PC-9 (cell line): ENCODE data around the gene CCDC92. TPM values are rescaled to one million over a fixed set of nuclear protein-coding genes. Genes with fewer than 3 reads are reported as not detected.

Experiments used
- BruUV-seq: library from RNA; stranded (reverse); fragments of 400-500 nt; replicated peaks from 2 replicates; lab custom pipeline; 2021; lab: Mats Ljungman, UMichigan
- CTCF ChIA-PET: fragments of 300-600 bp; sonication (Branson Sonifier 250); formaldehyde crosslinking; loops from one replicate; lab custom pipeline; 2022; ENCODE audit warnings: antibody characterized with exemption; lab: Charles Lee
- POLR2A ChIA-PET: fragments of 300-600 bp; sonication (Branson Sonifier 250); formaldehyde crosslinking; loops from one replicate; lab custom pipeline; 2022; ENCODE audit warnings: antibody characterized with exemption; ENCODE audit not compliant: unreplicated experiment; lab: Charles Lee
- DNase-seq, 2 experiments: peaks; one replicate each; pipeline versions ENCODE4 v3.0.0 to v3.0.0-alpha.2; 2015 to 2022; ENCODE audit warnings: mixed read lengths in 1 of 2
- H2AFZ ChIP-seq: fragments of 200-600 bp; sonication (generic); 2 replicates; pipeline ENCODE4 v1.8.1; 2017; ENCODE audit warnings: antibody characterized with exemption
- H3F3A ChIP-seq: fragments of 200-600 bp; sonication (generic); 2 replicates; pipeline ENCODE4 v1.8.1; 2017; ENCODE audit warnings: antibody characterized with exemption, mild to moderate bottlenecking, low read depth; ENCODE audit not compliant: insufficient read depth
- H3K27ac ChIP-seq: fragments of 200-600 bp; sonication (generic); 2 replicates; pipeline ENCODE4 v1.6.1; 2016; ENCODE audit warnings: mixed run types
- H3K27me3 ChIP-seq: fragments of 200-600 bp; sonication (generic); 2 replicates; pipeline ENCODE4 v1.6.1; 2016; ENCODE audit warnings: low read depth, mixed run types; ENCODE audit not compliant: insufficient read depth
- H3K36me3 ChIP-seq: fragments of 200-600 bp; sonication (generic); 2 replicates; pipeline ENCODE4 v1.6.1; 2016; ENCODE audit warnings: low read depth, mixed run types
- H3K4me1 ChIP-seq: fragments of 200-600 bp; sonication (generic); replicated peaks from 2 replicates; pipeline ENCODE4 v1.6.1; 2016; ENCODE audit warnings: mixed run types; ENCODE audit not compliant: insufficient read depth
- H3K4me2 ChIP-seq: fragments of 200-600 bp; sonication (generic); 2 replicates; pipeline ENCODE4 v1.6.1; 2017; ENCODE audit warnings: mixed run types
- H3K4me3 ChIP-seq: fragments of 200-600 bp; sonication (generic); 2 replicates; pipeline ENCODE4 v1.6.1; 2016; ENCODE audit warnings: mixed run types
- H3K79me2 ChIP-seq: fragments of 200-600 bp; sonication (generic); 2 replicates; pipeline ENCODE4 v1.6.1; 2017; ENCODE audit warnings: low read depth, mixed run types
- H3K9me2 ChIP-seq: fragments of 200-600 bp; sonication (generic); 2 replicates; pipeline ENCODE4 v1.8.1; 2017; ENCODE audit warnings: mild to moderate bottlenecking; ENCODE audit not compliant: insufficient read depth
- H3K9me3 ChIP-seq: fragments of 200-600 bp; sonication (generic); 2 replicates; pipeline ENCODE4 v1.8.1; 2016; ENCODE audit warnings: low read depth; ENCODE audit not compliant: insufficient read depth
- H4K20me1 ChIP-seq: fragments of 200-600 bp; sonication (generic); 2 replicates; pipeline ENCODE4 v1.8.1; 2017; ENCODE audit not compliant: insufficient read depth
- CTCF ChIP-seq: fragments of 200-600 bp; sonication (generic); conservative IDR thresholded peaks from 2 replicates; pipeline ENCODE4 v1.6.1; 2017; ENCODE audit warnings: mixed run types, antibody characterized with exemption, mild to moderate bottlenecking, moderate library complexity
- EZH2 ChIP-seq: fragments of 200-600 bp; sonication (generic); IDR thresholded peaks from 2 replicates; pipeline ENCODE4 v1.8.0; 2017; ENCODE audit warnings: antibody characterized with exemption, low read depth
- intact Hi-C: fragments of 100-400 bp; cut with micrococcal nuclease; formaldehyde crosslinking; loops from one replicate; pipeline ENCODE4 v1.10.0; 2022; ENCODE audit not compliant: unreplicated experiment
- total RNA-seq: library from RNA; stranded (reverse); gene quantifications from 2 replicates; pipeline ENCODE4 v1.2.3, GENCODE V29; 2021

Gene CCDC92
- total RNA-seq, 1 experiment from 2014 or later = 28.0 TPM

- no peak for DNase-seq
- H3K79me2 ChIP-seq = no peaks in the 10 kb centered on the region
- no peak overlapping the region for H3K4me2 ChIP-seq
- CTCF ChIA-PET = no interaction called here
- H3K4me3 ChIP-seq = no peak overlapping the region
- POLR2A ChIA-PET = no interaction called here
- TF ChIP-seq EZH2 (no peak), CTCF (no peak)
- no peaks in the 10 kb centered on the region for H3K9me2 ChIP-seq
- H3K27ac ChIP-seq = no peak overlapping the region
- no peaks in the 10 kb centered on the region for H3K9me3 ChIP-seq
- H3K27me3 ChIP-seq = no peaks in the 10 kb centered on the region
- H3K4me1 ChIP-seq = no peaks in the 10 kb centered on the region
- BruUV-seq = no TSS peak
- H2AFZ ChIP-seq = no peak overlapping the region
- intact Hi-C loops = no loop called here
- no peaks in the 10 kb centered on the region for H3F3A ChIP-seq
- peaks cover 14% of the 10 kb centered on the region for H3K36me3 ChIP-seq
- 0 out of 2 replicates have a peak, but pooled peaks cover 2% of the 10 kb centered on the region for H4K20me1 ChIP-seq
These were observed 40.4 kb upstream of the CCDC92 start for GRCh38 chr12:124013073-124013472.

GRCh38 chr12:124011435-124012115, 38.9 kb upstream of the CCDC92 start:
- Histone ChIP-seq H3K9me3 (no peaks in the 10 kb centered on the region), H3K9me2 (no peaks in the 10 kb centered on the region), H3K36me3 (peaks cover 14% of the 10 kb centered on the region), H2AFZ (no peak overlapping the region), H4K20me1 (0 out of 2 replicates have a peak, but pooled peaks cover 2% of the 10 kb centered on the region), H3K4me2 (no peak overlapping the region), H3K27me3 (no peaks in the 10 kb centered on the region), H3F3A (no peaks in the 10 kb centered on the region), H3K27ac (no peak overlapping the region), H3K4me3 (no peak overlapping the region), H3K79me2 (no peaks in the 10 kb centered on the region), H3K4me1 (no peaks in the 10 kb centered on the region)
- TF ChIP-seq CTCF (no peak), EZH2 (no peak)
- no TSS peak for BruUV-seq
- CTCF ChIA-PET = no interaction called here
- POLR2A ChIA-PET = no interaction called here
- DNase-seq = no peak
- intact Hi-C loops = no loop called here

DNA sequence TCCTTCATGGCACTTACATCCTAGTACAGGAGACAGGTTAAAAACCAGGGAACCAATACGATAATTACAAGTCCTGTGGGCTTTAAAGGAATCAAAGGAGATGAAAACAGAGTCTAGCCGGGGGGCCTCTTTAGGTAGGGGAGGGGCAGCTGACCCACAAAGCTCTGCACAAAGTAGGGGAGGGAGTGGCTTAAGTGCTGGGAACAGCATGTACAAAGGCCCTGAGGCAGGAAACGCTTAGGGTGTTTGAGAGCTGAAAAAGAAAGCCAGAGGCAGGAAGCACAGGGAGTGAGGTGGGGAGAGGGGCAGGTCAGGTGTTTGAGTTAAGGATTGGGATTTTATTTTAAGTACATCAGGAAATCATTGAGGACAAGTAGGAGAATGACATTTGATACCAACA, 38.1 kb upstream of the CCDC92 start:
- H3K79me2 ChIP-seq = no peaks in the 10 kb centered on the region
- DNase-seq = no peak
- no peaks in the 10 kb centered on the region for H3K4me1 ChIP-seq
- no peak overlapping the region for H3K27ac ChIP-seq
- peaks cover 14% of the 10 kb centered on the region for H3K36me3 ChIP-seq
- H3K9me2 ChIP-seq = no peaks in the 10 kb centered on the region
- H3K27me3 ChIP-seq = no peaks in the 10 kb centered on the region
- TF ChIP-seq EZH2 (no peak), CTCF (no peak)
- POLR2A ChIA-PET = no interaction called here
- no peak overlapping the region for H3K4me2 ChIP-seq
- no peak overlapping the region for H3K4me3 ChIP-seq
- H4K20me1 ChIP-seq = 0 out of 2 replicates have a peak, but pooled peaks cover 2% of the 10 kb centered on the region
- H3F3A ChIP-seq = no peaks in the 10 kb centered on the region
- BruUV-seq = no TSS peak
- no peaks in the 10 kb centered on the region for H3K9me3 ChIP-seq
- intact Hi-C loops = no loop called here
- H2AFZ ChIP-seq = no peak overlapping the region
- CTCF ChIA-PET = no interaction called here
